GM18907 (cell line): Measurements from ENCODE around the gene MYOZ1.
A peak's percentile ranks its signal among the peaks of the same experiment; 100 is the strongest.
"Not testable (repeated sequence)": the region's sequence is repeated elsewhere in the genome, so short reads cannot be mapped to it uniquely, and the experiment has no call there.

Source experiments
- ATAC-seq: cut with Tn5 transposase; IDR thresholded peaks from one replicate; pipeline ENCODE4 v1.9.1; 2021; ENCODE audit warnings: mild to moderate bottlenecking, moderate library complexity; ENCODE audit not compliant: unreplicated experiment

Gene MYOZ1

GRCh38 chr10:73647875-73648651, 6.8 kb upstream of the MYOZ1 start:
- no peak for ATAC-seq

DNA sequence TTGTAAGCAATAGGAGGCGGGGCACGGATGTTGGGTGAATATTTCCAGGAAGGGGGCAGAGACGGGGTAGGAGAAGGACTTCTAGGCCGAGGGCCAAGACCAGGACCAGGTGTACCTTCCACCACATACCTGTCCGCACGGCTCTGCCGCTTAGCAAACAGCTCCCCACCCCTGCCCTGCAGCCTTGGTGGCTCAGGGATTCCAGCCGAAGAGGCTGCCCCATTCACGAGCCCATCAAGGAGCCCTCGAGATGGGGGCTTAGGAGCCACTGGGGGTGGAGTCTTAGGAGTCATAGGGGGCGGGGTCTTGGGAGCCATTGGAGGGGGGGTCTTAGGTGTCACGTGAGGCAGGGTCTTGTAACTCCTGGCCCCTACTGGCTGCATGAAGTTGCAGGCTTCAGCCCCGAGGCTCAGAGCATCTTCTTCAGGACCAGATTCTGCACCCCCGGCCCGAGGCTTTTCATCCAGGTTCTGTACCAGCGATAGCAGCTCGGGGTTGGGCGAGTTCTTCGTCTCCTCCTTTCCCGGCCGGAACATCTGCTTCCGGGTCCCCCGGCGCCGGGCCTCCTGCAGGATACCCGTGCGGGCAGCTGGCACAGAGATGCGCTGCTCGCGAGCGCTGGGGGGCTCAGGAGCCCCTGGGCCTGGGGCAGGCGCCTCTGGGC, 6.1 kb upstream of the MYOZ1 start:
- ATAC-seq = no peak

- ATAC-seq = no peak
Measured at GRCh38 chr10:73646598-73647041, 5.3 kb upstream of the MYOZ1 start.

DNA sequence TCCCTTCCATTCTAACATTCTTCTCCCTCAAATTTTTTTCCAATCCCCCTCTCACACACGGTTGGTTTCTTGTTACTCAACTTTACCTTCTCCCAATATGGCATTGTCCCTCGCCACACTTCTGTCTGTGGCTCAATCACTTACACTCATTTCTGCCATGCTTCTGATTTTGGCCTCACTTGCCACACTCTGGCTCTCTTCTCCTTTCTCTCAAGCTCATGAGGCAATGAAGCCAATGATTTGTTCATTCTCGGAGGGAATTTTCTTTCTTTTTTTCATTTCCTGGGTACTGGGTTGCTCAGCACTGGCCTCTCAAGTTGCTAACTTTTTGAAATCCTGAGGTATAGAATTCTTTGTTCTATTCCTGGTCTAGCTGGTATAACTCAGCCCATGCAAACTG, 4.0 kb upstream of the MYOZ1 start:
- ATAC-seq = no peak

DNA sequence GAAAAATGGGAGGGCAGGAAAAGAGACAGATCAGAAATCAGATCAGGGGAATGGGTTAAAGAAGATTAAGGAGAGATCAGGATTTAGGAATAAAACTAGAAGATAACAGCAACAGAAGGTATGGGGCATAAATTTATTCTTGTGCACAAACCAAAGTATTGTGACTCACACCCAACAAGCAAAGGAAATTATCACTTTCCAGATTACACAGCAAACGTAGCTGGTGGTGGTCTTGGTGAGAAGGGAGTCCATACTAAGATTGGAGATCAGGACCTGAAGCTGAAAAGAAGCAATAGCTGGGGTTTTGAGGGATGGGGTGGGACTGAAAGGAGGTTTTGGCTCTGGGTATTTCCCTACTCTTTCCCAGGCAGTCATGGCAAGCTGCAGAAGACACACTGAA, 3.5 kb upstream of the MYOZ1 start:
- ATAC-seq = no peak

- ATAC-seq = peak; percentile 49
Measured at GRCh38 chr10:73644015-73644743, 2.9 kb upstream of the MYOZ1 start.

DNA sequence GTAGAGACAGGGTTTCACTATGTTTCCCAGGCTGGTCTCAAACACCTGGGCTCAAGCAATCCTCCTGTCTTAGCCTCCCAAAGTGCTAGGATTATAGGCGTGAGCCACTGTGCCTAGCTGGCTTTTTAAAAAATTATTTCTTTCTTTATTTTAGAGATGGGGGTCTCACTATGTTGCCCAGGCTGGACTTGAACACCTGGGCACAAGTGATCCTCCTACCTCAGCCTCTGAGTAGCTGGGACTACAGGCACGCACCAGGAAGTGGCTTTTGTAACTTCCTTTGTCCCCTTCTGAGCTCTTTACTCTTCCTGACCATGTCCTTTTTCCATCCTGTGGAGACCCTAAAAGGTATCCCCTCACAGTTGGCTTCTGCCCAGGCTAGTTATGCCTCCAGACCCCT, 2.1 kb upstream of the MYOZ1 start:
- no peak for ATAC-seq

DNA sequence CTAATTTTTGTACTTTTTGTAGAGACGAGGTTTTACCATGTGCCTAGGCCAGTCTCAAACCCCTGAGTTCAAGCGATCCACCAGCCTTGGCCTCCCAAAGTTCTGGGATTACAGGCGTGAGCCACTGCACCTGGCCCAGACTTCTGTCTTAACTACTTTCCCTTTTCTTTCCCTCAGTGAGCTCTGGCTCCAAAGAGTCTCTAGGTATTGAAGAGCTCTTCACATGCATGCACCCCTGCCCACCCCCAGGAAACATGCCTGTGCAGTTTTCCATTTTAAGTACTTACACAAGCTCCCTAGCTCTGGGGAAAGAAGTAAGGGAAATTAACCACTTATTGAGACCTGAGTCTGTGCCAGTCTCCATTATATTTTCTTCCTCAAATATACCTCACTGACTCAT, 2.0 kb downstream of the MYOZ1 start:
- no peak for ATAC-seq

- ATAC-seq = no peak
Measured at GRCh38 chr10:73635781-73636180, 5.5 kb downstream of the MYOZ1 start.

GRCh38 chr10:73634421-73634820, 6.9 kb downstream of the MYOZ1 start:
- no peak for ATAC-seq

DNA sequence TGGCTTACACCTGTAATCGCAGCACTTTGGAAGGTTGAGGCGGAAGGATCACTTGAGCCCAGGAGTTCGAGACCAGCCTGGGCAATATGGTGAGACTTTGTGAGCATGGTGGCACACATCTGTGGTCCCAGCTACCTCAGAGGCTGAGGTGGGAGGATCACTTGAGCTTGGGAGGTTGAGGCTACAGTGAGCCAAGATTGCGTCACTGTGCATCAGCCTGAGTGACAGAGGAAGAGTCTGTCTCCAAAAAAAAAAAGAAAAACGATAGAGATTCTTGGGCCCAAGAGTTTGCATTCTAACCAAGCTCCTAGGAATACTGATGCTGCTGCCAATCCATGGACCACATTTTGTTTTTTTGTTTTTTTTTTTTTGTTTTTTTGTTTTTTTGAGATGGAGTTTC, 12.1 kb downstream of the MYOZ1 start:
- no peak for ATAC-seq

GRCh38 chr10:73628405-73628804, 12.9 kb downstream of the MYOZ1 start:
- no peak for ATAC-seq

GRCh38 chr10:73627300-73627699, 14.0 kb downstream of the MYOZ1 start:
- ATAC-seq = no peak

- ATAC-seq = peak; percentile 95
Measured at GRCh38 chr10:73625884-73626752, 15.2 kb downstream of the MYOZ1 start.

DNA sequence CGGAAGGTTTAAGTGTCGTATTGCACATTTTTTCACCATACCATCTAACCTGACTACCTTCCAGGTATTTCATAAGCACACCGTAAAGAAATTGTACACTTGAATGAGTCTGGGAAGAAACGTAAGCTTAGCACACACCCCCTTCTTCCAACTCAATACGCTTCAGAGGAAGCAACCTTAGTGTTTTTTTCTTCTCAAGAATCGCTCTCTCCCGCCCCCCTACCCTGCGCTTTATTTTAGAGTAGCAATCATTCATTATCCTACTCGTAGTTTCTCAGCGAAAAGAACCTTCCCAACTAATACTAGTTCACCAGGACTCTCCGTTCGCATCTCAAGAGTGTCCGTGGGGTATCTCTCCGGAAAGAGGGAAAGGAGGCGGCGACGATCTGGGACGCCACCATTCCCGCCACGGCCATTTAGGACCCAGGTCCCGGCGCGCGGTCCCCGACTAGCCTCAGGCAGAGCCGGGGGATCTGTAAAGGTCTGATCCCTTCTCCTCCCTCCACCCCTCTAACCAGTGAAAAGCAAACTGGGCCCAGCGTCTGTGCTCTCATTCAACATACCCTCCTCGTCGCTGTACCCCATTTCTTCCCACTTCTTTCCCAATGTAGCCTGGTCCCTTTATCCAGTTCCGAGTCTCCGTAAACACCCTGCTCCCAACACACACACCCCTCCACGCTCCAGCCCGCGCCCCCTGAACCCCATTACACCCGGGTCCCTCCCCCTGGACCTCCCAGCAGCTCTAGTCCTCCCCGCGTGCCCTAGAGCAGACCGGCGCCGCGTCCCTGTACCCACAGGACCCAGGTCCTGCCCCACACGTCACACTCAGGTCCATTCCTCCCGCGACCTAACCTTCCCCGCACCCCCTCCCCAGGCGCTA, 16.0 kb downstream of the MYOZ1 start:
- peak; percentile 28 for ATAC-seq

DNA sequence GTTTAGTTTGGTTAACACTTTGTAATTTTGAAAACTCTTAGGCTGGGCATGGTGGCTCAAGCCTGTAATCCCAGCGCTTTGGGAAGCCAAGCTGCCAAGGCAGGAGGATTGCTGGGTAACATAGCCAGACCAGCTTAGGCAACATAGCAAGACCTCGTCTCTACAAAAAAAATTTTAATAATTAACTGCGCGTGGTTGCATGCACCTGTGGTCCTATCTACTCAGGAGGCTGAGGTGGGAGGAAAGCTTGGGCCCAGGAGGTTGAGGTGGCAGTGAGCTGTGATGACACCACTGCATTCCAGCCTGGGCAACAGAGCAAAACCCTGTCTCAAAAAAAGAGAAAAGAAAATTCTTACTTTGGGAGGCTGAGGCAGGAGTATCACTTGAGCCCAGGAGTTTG, 18.2 kb downstream of the MYOZ1 start:
- ATAC-seq = no peak

GRCh38 chr10:73620974-73621373, 20.3 kb downstream of the MYOZ1 start:
- ATAC-seq = not testable (repeated sequence)

DNA sequence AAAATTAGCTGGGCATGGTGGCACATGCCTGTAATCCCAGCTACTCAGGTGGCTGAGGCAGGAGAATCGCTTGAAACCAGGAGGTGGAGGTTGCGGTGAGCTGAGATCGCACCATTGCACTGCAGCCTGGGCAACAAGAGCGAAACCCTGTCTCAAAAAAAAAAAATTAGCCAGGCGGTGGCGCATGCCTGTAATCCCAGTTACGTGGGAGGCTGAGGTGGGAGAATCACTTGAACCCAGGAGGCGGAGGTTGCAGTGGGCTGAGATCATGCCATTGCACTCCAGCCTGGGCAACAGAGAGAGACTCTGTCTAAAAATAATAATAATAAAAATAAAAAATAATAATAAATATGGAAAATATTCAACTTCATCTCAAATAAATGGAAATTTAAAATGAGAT, 24.1 kb downstream of the MYOZ1 start:
- not testable (repeated sequence) for ATAC-seq

- ATAC-seq = no peak
Measured at GRCh38 chr10:73614720-73615119, 26.6 kb downstream of the MYOZ1 start.

DNA sequence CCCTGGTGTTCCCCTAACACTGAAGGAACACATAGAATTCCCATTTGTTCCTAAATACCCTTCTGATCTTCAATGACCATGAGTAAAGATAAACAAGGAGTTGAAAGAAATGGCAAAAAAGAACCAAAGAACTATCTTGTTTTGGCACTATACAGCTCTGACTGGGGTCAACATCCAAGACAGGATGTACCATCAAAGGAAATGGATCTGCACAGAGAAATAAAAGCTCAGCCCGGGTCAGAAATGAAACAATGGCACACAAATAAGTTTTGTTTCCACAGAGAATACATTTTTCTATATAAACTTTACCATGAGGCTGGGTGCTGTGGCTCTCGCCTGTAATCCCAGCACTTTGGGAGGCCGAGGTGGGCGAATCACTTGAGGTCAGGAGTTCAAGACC, 32.2 kb downstream of the MYOZ1 start:
- no peak for ATAC-seq
